HepG2 (cell line): Measurements from ENCODE around the gene MOGAT3. TPM values are rescaled to one million over a fixed set of nuclear protein-coding genes. Genes with fewer than 3 reads are reported as not detected.

ENCODE experiments used
- NR2C2 ChIP-seq: sonication (generic); formaldehyde crosslinking; IDR thresholded peaks from 2 replicates; pipeline ENCODE4 v1.4.0; 2020; ENCODE audit warnings: missing genetic modification reagents, mild to moderate bottlenecking, moderate library complexity, borderline replicate concordance
- PAF1 ChIP-seq: IDR thresholded peaks from 2 replicates; pipeline ENCODE4 v1.6.1; 2016; ENCODE audit warnings: missing genetic modification reagents, missing compliant biosample characterization
- ZBTB33 ChIP-seq: sonication (generic); formaldehyde crosslinking; IDR thresholded peaks from 2 replicates; pipeline ENCODE4 v1.4.0; 2020; ENCODE audit warnings: missing genetic modification reagents
- ZFP37 ChIP-seq: sonication (generic); formaldehyde crosslinking; IDR thresholded peaks from 2 replicates; pipeline ENCODE4 v1.4.0; 2020; ENCODE audit warnings: missing genetic modification reagents, borderline replicate concordance
- ZNF513 ChIP-seq: sonication (generic); formaldehyde crosslinking; conservative IDR thresholded peaks from 2 replicates; pipeline ENCODE4 v1.5.0; 2020; ENCODE audit warnings: missing genetic modification reagents
- polyA plus RNA-seq, 8 experiments: library from polyadenylated mRNA; depleted of rRNA in 3 of 8; stranded (reverse) in 7 of 8; unstranded in 1 of 8; fragments of >200 nt; fragmentation: Illumina TruSeq in 4 of 8; extraction: Trizol in 4 of 8; gene quantifications; 2 replicates each; pipeline versions ENCODE4 v1.2.1 to v1.2.3, GENCODE V29; 2011 to 2016; ENCODE audit warnings: low read depth in 4 of 8, missing spikeins in 1 of 8, mixed read lengths in 1 of 8; ENCODE audit not compliant: insufficient read depth in 1 of 8
- total RNA-seq, 5 experiments: library from RNA; depleted of rRNA; stranded (reverse); fragments of >200 nt; fragmentation: Illumina TruSeq; extraction: Trizol; gene quantifications; 2 replicates each; pipeline ENCODE4 v1.2.3, GENCODE V29; 2016; ENCODE audit warnings: low read depth in 1 of 5
- TF ChIP-seq, protein P1 (sequence below): IDR thresholded peaks from 2 replicates; pipeline ENCODE4 v1.6.1; 2016; ENCODE audit warnings: mild to moderate bottlenecking, missing biosample characterization, missing genetic modification reagents
- TF ChIP-seq, protein P2 (sequence below): sonication (generic); formaldehyde crosslinking; IDR thresholded peaks from 2 replicates; pipeline ENCODE4 v1.5.1; 2020; ENCODE audit warnings: mild to moderate bottlenecking, missing genetic modification reagents, moderate library complexity
- TF ChIP-seq, protein P3 (sequence below): IDR thresholded peaks from 2 replicates; pipeline ENCODE4 v1.6.1; 2016

The MOGAT3 gene
- total and polyA plus RNA-seq, 2 of the 13 experiments (the other 11 are each of a cell fraction or from before 2014, with no cell fraction given) = 22.5 to 30.5 TPM

DNA sequence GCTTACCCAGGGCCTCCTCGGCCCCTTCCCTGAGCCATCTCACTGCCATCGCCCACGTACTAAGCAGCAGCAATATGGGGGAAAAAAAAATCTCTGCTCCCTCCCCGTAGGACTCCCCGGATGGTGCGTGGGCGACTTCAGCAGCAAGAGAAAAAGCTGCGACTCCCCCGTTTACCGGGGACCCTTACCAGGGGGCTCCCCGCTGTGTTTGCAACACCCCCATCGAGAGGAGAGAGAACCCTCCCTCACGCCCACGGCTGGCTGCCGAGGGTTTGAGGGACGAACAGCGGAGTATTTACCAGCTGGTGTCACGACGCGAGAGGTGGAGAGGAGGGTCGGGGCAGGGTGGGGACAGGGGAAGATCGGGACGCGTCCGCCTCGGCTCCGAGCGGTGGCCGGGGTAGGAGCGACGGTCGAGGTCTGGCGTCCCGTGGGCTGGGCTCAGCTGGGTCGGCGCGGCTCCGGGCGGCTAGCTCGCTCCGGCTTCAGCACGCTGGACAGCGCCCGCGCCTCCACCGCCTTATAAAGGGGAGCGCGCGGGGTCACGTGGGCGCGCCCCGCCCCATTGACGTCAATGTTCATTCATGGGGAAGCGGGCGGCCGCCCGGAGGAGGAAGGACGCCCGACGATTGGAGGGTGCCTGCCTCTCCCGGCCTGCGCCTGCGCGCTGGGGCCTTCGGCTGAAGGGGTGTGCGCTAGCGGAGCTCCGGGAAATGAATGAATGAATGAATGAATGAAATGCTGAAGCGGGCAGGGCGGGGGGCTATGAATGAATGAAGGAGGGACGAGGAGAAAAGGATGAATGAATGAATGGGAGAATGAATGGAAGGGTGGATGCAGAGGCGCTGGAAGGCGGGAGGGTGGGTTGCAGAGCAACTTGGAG lies 35.5 kb downstream of the MOGAT3 start, which contains the start of gene VGF (continued):
- TF ChIP-seq, protein P1, sequence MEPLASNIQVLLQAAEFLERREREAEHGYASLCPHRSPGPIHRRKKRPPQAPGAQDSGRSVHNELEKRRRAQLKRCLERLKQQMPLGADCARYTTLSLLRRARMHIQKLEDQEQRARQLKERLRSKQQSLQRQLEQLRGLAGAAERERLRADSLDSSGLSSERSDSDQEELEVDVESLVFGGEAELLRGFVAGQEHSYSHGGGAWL = peak; percentile 99
- TF ChIP-seq, protein P2, sequence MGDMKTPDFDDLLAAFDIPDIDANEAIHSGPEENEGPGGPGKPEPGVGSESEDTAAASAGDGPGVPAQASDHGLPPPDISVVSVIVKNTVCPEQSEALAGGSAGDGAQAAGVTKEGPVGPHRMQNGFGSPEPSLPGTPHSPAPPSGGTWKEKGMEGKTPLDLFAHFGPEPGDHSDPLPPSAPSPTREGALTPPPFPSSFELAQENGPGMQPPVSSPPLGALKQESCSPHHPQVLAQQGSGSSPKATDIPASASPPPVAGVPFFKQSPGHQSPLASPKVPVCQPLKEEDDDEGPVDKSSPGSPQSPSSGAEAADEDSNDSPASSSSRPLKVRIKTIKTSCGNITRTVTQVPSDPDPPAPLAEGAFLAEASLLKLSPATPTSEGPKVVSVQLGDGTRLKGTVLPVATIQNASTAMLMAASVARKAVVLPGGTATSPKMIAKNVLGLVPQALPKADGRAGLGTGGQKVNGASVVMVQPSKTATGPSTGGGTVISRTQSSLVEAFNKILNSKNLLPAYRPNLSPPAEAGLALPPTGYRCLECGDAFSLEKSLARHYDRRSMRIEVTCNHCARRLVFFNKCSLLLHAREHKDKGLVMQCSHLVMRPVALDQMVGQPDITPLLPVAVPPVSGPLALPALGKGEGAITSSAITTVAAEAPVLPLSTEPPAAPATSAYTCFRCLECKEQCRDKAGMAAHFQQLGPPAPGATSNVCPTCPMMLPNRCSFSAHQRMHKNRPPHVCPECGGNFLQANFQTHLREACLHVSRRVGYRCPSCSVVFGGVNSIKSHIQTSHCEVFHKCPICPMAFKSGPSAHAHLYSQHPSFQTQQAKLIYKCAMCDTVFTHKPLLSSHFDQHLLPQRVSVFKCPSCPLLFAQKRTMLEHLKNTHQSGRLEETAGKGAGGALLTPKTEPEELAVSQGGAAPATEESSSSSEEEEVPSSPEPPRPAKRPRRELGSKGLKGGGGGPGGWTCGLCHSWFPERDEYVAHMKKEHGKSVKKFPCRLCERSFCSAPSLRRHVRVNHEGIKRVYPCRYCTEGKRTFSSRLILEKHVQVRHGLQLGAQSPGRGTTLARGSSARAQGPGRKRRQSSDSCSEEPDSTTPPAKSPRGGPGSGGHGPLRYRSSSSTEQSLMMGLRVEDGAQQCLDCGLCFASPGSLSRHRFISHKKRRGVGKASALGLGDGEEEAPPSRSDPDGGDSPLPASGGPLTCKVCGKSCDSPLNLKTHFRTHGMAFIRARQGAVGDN = peak; percentile 87
- TF ChIP-seq NR2C2 (CRISPR knock-in tag) = peak; percentile 38; the same call in 1 of the 2 replicates
- TF ChIP-seq ZBTB33 (CRISPR knock-in tag) = peak; percentile 72
- TF ChIP-seq ZNF513 (CRISPR knock-in tag) = no peak
- no peak for TF ChIP-seq PAF1
- TF ChIP-seq ZFP37 = peak; percentile 98
- TF ChIP-seq, protein P3, sequence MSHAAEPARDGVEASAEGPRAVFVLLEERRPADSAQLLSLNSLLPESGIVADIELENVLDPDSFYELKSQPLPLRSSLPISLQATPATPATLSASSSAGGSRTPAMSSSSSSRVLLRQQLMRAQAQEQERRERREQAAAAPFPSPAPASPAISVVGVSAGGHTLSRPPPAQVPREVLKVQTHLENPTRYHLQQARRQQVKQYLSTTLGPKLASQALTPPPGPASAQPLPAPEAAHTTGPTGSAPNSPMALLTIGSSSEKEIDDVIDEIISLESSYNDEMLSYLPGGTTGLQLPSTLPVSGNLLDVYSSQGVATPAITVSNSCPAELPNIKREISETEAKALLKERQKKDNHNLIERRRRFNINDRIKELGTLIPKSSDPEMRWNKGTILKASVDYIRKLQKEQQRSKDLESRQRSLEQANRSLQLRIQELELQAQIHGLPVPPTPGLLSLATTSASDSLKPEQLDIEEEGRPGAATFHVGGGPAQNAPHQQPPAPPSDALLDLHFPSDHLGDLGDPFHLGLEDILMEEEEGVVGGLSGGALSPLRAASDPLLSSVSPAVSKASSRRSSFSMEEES (CRISPR knock-in tag) = peak; percentile 98
